Peyer's patch (tissue), 4 donors: Measurements from ENCODE around the gene DHODH.
"Not testable (repeated sequence)": the region's sequence is repeated elsewhere in the genome, so short reads cannot be mapped to it uniquely, and the experiment has no call there.

Source experiments
- CTCF ChIP-seq, 6 experiments: fragments of 450-650 bp in 4 of 6; fragments of 200-600 bp in 2 of 6; sonication (generic) in 1 of 6; IDR thresholded peaks; one replicate each; pipeline ENCODE4 v1.5.1; 2017 to 2019; ENCODE audit warnings: antibody characterized with exemption in 6 of 6, mild to moderate bottlenecking in 3 of 6, moderate library complexity in 1 of 6
- POLR2A ChIP-seq, 2 donors: fragments of 450-650 bp; IDR thresholded peaks; one replicate each; pipeline ENCODE4 v1.5.1; 2017; ENCODE audit warnings: antibody characterized with exemption in 2 of 2, mild to moderate bottlenecking in 2 of 2, moderate library complexity in 2 of 2

GRCh38 chr16:72008065-72008423 lies 500 bp upstream of the DHODH start:
- not testable (repeated sequence) for TF ChIP-seq CTCF, POLR2A (IDR thresholded peaks at IDR 0.05)
